ENCODE results near the gene SLC24A3.

The SLC24A3 gene

GRCh38 chr20:19265646-19266374 is 53.4 kb downstream of the SLC24A3 start:
- TF ChIP-seq CTCF (IDR thresholded peaks at IDR 0.05; ENCODE audit: unreplicated experiment in 3 of 3): no peak
- Mint-ChIP-seq H3K36me3 (ENCODE audit: low read depth) (no peaks in the 10 kb centered on the region), H3K9me3 (no peaks in the 10 kb centered on the region), H3K4me1 (peaks cover 25% of the 10 kb centered on the region), H3K27ac (no peak overlapping the region), H3K4me3 (no peak overlapping the region), H3K27me3 (ENCODE audit: low read depth) (no peaks in the 10 kb centered on the region)

- no peaks in the 10 kb centered on the region for H3K9me3 Mint-ChIP-seq
- H3K27me3 Mint-ChIP-seq (ENCODE audit: low read depth): peaks cover 3% of the 10 kb centered on the region
- H3K4me3 Mint-ChIP-seq: no peak overlapping the region
- TF ChIP-seq CTCF (IDR thresholded peaks at IDR 0.05; ENCODE audit: unreplicated experiment in 3 of 3): no peak
- H3K27ac Mint-ChIP-seq: no peak overlapping the region
- H3K4me1 Mint-ChIP-seq: peaks cover 14% of the 10 kb centered on the region
- no peaks in the 10 kb centered on the region for H3K36me3 Mint-ChIP-seq (ENCODE audit: low read depth)
Measured at GRCh38 chr20:19268426-19268825, 56.0 kb downstream of the SLC24A3 start.

DNA sequence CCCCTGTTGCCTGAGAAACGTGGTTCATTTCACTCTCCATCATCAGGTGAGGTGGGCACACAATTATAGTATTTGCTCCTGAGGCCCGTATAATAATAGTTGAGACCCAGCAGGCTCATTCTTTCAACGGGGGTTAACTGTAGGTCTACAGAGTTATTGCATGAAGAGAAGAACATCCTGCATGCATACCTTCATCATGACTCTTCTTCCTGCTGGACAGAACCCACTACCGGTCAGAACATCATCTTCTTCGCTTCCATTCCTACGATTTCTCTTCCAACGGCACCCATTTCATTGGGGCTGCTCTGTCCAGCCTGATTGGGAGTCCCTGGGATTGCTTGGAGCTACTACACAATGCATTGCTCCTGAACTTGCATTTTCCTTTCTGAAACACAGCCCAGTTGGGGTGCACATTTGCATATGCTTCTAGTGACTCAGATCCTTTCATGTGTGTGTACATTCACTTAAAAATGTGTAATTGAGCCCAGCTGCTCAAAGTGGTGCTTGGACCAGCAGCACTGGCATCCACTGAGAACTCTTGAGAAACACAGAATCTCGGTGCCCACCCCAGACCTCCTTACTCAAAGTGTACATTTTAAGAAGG is 57.4 kb downstream of the SLC24A3 start:
- H3K36me3 Mint-ChIP-seq (ENCODE audit: low read depth): no peaks in the 10 kb centered on the region
- H3K27me3 Mint-ChIP-seq (ENCODE audit: low read depth): peaks cover 9% of the 10 kb centered on the region
- H3K4me3 Mint-ChIP-seq: no peak overlapping the region
- H3K4me1 Mint-ChIP-seq: peaks cover 14% of the 10 kb centered on the region
- H3K27ac Mint-ChIP-seq: no peak overlapping the region
- H3K9me3 Mint-ChIP-seq: no peaks in the 10 kb centered on the region
- no peak for TF ChIP-seq CTCF (IDR thresholded peaks at IDR 0.05; ENCODE audit: unreplicated experiment in 3 of 3)

DNA sequence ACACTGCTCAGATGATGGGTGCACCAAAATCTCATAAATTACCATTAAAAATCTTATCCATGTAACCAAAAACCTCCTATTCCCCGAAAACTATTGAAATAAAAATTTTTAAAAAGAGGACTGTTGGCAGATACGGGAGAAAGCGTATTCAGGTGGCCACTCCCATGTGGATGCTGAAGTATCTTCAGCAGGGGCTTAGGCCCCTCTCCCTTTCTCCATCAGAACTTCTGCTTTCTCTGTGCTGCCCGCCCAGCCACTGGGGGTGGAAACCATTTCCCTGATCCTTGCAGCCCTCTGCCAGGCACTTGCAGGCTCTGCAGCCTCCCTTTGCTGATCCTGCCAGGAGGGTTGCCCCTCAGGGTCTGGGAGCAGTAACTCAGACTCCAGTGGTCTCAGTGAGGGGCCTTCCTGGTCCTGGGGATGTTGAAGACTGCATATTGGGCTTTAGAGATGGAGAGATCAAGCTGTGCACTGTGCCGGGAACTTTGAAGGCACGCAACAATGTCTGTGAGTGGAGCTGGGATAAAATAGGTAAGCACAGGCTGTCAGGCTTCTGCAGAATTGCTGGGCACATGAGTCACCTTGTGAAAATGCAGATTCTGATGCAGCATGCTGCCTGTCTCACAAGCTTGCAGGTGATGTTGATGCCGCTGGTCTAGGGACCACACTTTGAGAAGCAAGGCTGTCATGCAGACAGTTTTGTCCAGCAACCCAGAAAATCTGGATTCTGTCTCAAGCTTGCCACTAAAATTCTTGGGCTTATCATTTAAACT is 59.6 kb downstream of the SLC24A3 start:
- no peak for TF ChIP-seq CTCF (IDR thresholded peaks at IDR 0.05; ENCODE audit: unreplicated experiment in 3 of 3)
- Mint-ChIP-seq H3K27ac (no peak overlapping the region), H3K4me1 (peaks cover 31% of the 10 kb centered on the region), H3K4me3 (no peak overlapping the region), H3K27me3 (ENCODE audit: low read depth) (peaks cover 9% of the 10 kb centered on the region), H3K36me3 (ENCODE audit: low read depth) (no peaks in the 10 kb centered on the region), H3K9me3 (no peaks in the 10 kb centered on the region)

- Mint-ChIP-seq H3K4me3 (no peak overlapping the region), H3K4me1 (peaks cover 42% of the 10 kb centered on the region), H3K36me3 (ENCODE audit: low read depth) (no peaks in the 10 kb centered on the region), H3K9me3 (no peaks in the 10 kb centered on the region), H3K27me3 (ENCODE audit: low read depth) (peaks cover 9% of the 10 kb centered on the region), H3K27ac (no peak overlapping the region)
- TF ChIP-seq CTCF (IDR thresholded peaks at IDR 0.05; ENCODE audit: unreplicated experiment in 3 of 3): no peak
Measured at GRCh38 chr20:19272976-19273654, 60.7 kb downstream of the SLC24A3 start.

All from nephron (organoid).